HepG2 (cell line): ENCODE data around the gene VWA1. TPM values are rescaled to one million over a fixed set of nuclear protein-coding genes. Genes with fewer than 3 reads are reported as not detected.
A peak's percentile ranks its signal among the peaks of the same experiment; 100 is the strongest.

Source experiments
- ATAC-seq: fragments of 200-7000 bp; cut with Tn5 transposase; 3 replicates; pipeline ENCODE4 v1.9.1; 2020; ENCODE audit warnings: mild to moderate bottlenecking, moderate library complexity
- BruUV-seq: library from RNA; stranded (reverse); fragments of 400-500 nt; replicated peaks from 2 replicates; lab custom pipeline; 2021; lab: Mats Ljungman, UMichigan
- CTCF ChIA-PET: fragments of 300-600 bp; formaldehyde crosslinking; extraction: SDS; loops from one replicate; lab custom pipeline; 2021; ENCODE audit warnings: low total read pairs, inconsistent platforms, low intra/inter-chr PET ratio; lab: Yijun Ruan, JAX
- POLR2A ChIA-PET: fragments of 350-600 bp; sonication (Branson Sonifier 250); formaldehyde crosslinking; loops from one replicate; lab custom pipeline; 2020; ENCODE audit warnings: antibody characterized with exemption, inconsistent platforms; lab: Yijun Ruan, JAX
- DNase-seq: peaks from one replicate; pipeline ENCODE4 v3.0.0-alpha.2; 2015; ENCODE audit warnings: low spot score
- FAIRE-seq: peaks from 3 replicates; lab custom pipeline; 2011; peaks lifted over from hg19 to GRCh38; lab: Jason Lieb, UNC
- H2AFZ ChIP-seq: one replicate; pipeline ENCODE4 v1.6.1; 2011; ENCODE audit warnings: low read length, inconsistent platforms
- H3K27ac ChIP-seq: fragments of 300-600 bp; 3 replicates; pipeline ENCODE4 v1.8.0; 2011; ENCODE audit warnings: mixed run types, mild to moderate bottlenecking, mixed read lengths, low read length, inconsistent platforms; ENCODE audit not compliant: insufficient read depth; ENCODE audit errors: extremely low read length
- H3K27me3 ChIP-seq, 2 experiments: fragments of 200-600 bp in 1 of 2; 2 replicates in 1 of 2; 3 replicates in 1 of 2; pipeline versions ENCODE4 v1.6.0 to v1.8.0; 2011; ENCODE audit warnings: low read length in 2 of 2, mild to moderate bottlenecking in 2 of 2, moderate library complexity in 2 of 2, inconsistent platforms in 1 of 2; ENCODE audit not compliant: insufficient read depth in 2 of 2, control insufficient read depth in 1 of 2
- H3K36me3 ChIP-seq, 2 experiments: fragments of 200-600 bp in 1 of 2; replicated peaks in 1 of 2; 2 replicates in 1 of 2; 3 replicates in 1 of 2; pipeline versions ENCODE4 v1.5.1 to v1.8.0; 2011; ENCODE audit warnings: low read length in 2 of 2, inconsistent platforms in 1 of 2; ENCODE audit not compliant: insufficient read depth in 2 of 2, control insufficient read depth in 1 of 2
- H3K4me1 ChIP-seq: 2 replicates; pipeline ENCODE4 v1.5.1; 2012; ENCODE audit warnings: low read length, inconsistent platforms; ENCODE audit not compliant: insufficient read depth
- H3K4me2 ChIP-seq: 2 replicates; pipeline ENCODE4 v1.6.0; 2011; ENCODE audit warnings: low read depth, low read length, inconsistent platforms
- H3K4me3 ChIP-seq, 3 experiments: fragments of 200-600 bp in 1 of 3; sonication (generic), shearing (Covaris generic) in 1 of 3; replicated peaks in 1 of 3; 2 replicates each; pipeline ENCODE4 v1.5.1; 2011 to 2016; ENCODE audit warnings: low read length in 3 of 3, inconsistent platforms in 2 of 3, low read depth in 2 of 3, mild to moderate bottlenecking in 2 of 3, control low read depth in 1 of 3, mixed read lengths in 1 of 3; ENCODE audit not compliant: insufficient read depth in 1 of 3
- H3K79me2 ChIP-seq: one replicate; pipeline ENCODE4 v1.6.1; 2011; ENCODE audit warnings: low read length, inconsistent platforms; ENCODE audit not compliant: insufficient read depth
- H3K9ac ChIP-seq: 2 replicates; pipeline ENCODE4 v1.6.0; 2011; ENCODE audit warnings: mild to moderate bottlenecking, low read depth, low read length, inconsistent platforms; ENCODE audit not compliant: insufficient read depth
- H3K9me3 ChIP-seq: 2 replicates; pipeline ENCODE4 v1.5.1; 2012; ENCODE audit warnings: mild to moderate bottlenecking, low read length
- H4K20me1 ChIP-seq: 2 replicates; pipeline ENCODE4 v1.6.0; 2011; ENCODE audit warnings: inconsistent platforms, mild to moderate bottlenecking, low read length, moderate library complexity; ENCODE audit not compliant: insufficient read depth
- AGO2 ChIP-seq: fragments of 200-400 bp; formaldehyde crosslinking; optimal IDR thresholded peaks from 2 replicates; pipeline ENCODE3; 2017; ENCODE audit warnings: mild to moderate bottlenecking, low read depth, low read length, moderate library complexity
- RBFOX2 ChIP-seq: fragments of 200-400 bp; formaldehyde crosslinking; IDR thresholded peaks from 2 replicates; pipeline ENCODE4 v1.6.1; 2017; ENCODE audit warnings: low read depth, mild to moderate bottlenecking, low read length
- SETDB1 ChIP-seq: sonication (generic); formaldehyde crosslinking; IDR thresholded peaks from 2 replicates; pipeline ENCODE4 v1.5.1; 2020; ENCODE audit warnings: missing genetic modification reagents, mild to moderate bottlenecking, borderline replicate concordance
- ZFX ChIP-seq: sonication (generic); formaldehyde crosslinking; IDR thresholded peaks from 2 replicates; pipeline ENCODE4 v1.4.0; 2020; ENCODE audit warnings: mild to moderate bottlenecking, low read depth, missing genetic modification reagents, moderate library complexity
- ZNF230 ChIP-seq: sonication (generic); formaldehyde crosslinking; IDR thresholded peaks from 2 replicates; pipeline ENCODE4 v1.4.0; 2020; ENCODE audit warnings: mild to moderate bottlenecking, missing genetic modification reagents
- ZNF382 ChIP-seq: sonication (generic); formaldehyde crosslinking; IDR thresholded peaks from 2 replicates; pipeline ENCODE4 v1.5.0; 2020; ENCODE audit warnings: missing genetic modification reagents, mild to moderate bottlenecking, borderline replicate concordance
- ZNF558 ChIP-seq: sonication (generic); formaldehyde crosslinking; IDR thresholded peaks from 2 replicates; pipeline ENCODE4 v1.9.0; 2022; ENCODE audit warnings: mild to moderate bottlenecking, missing genetic modification reagents, borderline replicate concordance
- WGBS: methylation state at CpG from one replicate; pipeline ENCODE4 v1.1.6; 2017; ENCODE audit warnings: low lambda C conversion rate; 5-methylcytosine and 5-hydroxymethylcytosine counted together
- in situ Hi-C: cut with HindIII; loops from 2 replicates; pipeline ENCODE4 v1.10.0; 2017; ENCODE audit warnings: low pct_unique_long_range_greater_than_20kb; ENCODE audit not compliant: extremely low pct_ligation_motif_present
- intact Hi-C: fragments of 100-400 bp; cut with micrococcal nuclease; formaldehyde crosslinking; loops from one replicate; pipeline ENCODE4 v1.10.0; 2022; ENCODE audit not compliant: unreplicated experiment
- polyA plus RNA-seq, 8 experiments: library from polyadenylated mRNA; depleted of rRNA in 3 of 8; stranded (reverse) in 7 of 8; unstranded in 1 of 8; fragments of >200 nt; fragmentation: Illumina TruSeq in 4 of 8; extraction: Trizol in 4 of 8; gene quantifications; 2 replicates each; pipeline versions ENCODE4 v1.2.1 to v1.2.3, GENCODE V29; 2011 to 2016; ENCODE audit warnings: low read depth in 4 of 8, missing spikeins in 1 of 8, mixed read lengths in 1 of 8; ENCODE audit not compliant: insufficient read depth in 1 of 8
- total RNA-seq, 5 experiments: library from RNA; depleted of rRNA; stranded (reverse); fragments of >200 nt; fragmentation: Illumina TruSeq; extraction: Trizol; gene quantifications; 2 replicates each; pipeline ENCODE4 v1.2.3, GENCODE V29; 2016; ENCODE audit warnings: low read depth in 1 of 5
- TF ChIP-seq, protein P1 (sequence below): sonication (generic); formaldehyde crosslinking; IDR thresholded peaks from 2 replicates; pipeline ENCODE4 v1.5.0; 2020; ENCODE audit warnings: mild to moderate bottlenecking, missing genetic modification reagents
- TF ChIP-seq, protein P2 (sequence below): sonication (generic); formaldehyde crosslinking; IDR thresholded peaks from 2 replicates; pipeline ENCODE4 v1.5.0; 2020; ENCODE audit warnings: missing genetic modification reagents

The VWA1 gene
- total and polyA plus RNA-seq, 2 of the 13 experiments (the other 11 are each of a cell fraction or from before 2014, with no cell fraction given): 40.9 to 57.5 TPM

DNA sequence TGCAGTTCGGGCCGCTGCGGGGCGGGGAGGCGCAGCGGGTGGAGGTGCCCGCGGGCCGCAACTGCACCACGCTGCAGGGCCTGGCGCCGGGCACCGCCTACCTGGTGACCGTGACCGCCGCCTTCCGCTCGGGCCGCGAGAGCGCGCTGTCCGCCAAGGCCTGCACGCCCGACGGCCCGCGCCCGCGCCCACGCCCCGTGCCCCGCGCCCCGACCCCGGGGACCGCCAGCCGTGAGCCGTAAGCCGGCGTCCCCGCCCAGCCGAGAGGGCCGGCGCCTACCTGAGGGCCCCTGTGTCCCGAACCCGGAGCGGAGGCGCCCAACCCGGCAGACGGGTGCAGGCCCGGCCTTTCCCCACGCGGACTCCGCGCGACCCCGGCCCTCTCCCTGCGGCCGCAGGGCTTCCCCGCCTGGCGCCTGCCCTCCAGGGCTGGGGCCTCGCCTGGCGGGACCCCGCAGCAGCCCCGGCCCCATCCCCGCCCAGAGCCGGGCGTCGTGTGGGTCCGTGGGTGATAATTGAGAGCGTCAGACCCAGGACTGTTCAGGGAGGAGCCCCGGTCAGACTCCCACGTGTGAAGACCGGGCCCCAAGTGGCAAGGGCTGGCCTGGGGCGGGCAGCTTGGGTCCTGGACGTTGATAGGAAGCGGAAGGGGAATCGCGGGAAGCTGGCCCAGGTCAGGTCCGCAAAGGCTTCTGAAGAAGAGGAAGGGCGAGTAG, 4.2 kb downstream of the VWA1 start:
- no peak overlapping the region for H3K9ac ChIP-seq
- peaks cover 27% of the 10 kb centered on the region for H3K79me2 ChIP-seq
- no peak for TF ChIP-seq ZFX (CRISPR knock-in tag)
- TF ChIP-seq AGO2: peak; percentile 19
- TF ChIP-seq RBFOX2: peak; percentile 66; the same call in 1 of the 2 replicates
- WGBS: 98% methylated on average over 74 of the region's 82 CpGs
- no peaks in the 10 kb centered on the region for H4K20me1 ChIP-seq
- DNase-seq (no peak), FAIRE-seq (no peak), ATAC-seq (no peak)
- no peak overlapping the region for H3K4me2 ChIP-seq
- H3K27me3 ChIP-seq: no peaks in the 10 kb centered on the region
- ChIA-PET POLR2A (interaction anchor here (1.0 to 5.4 kb wide), 5 partner anchors 8 to 65 kb away, joined by 3 to 76 read pairs (median 15); partner anchors contain the start of genes ANKRD65, AURKAIP1 and MRPL20), CTCF (no interaction called here)
- H3K4me3 ChIP-seq: no peak overlapping the region
- intact Hi-C loops (loop anchor here (5.0 kb wide), 1 partner anchor 32 kb away; the partner anchor contains the start of gene MRPL20), in situ Hi-C loops (loop anchor here (5.0 kb wide), 1 partner anchor 37 kb away; no protein-coding TSS in a partner anchor)
- H3K27ac ChIP-seq: no peak overlapping the region
- no TSS peak for BruUV-seq
- H3K9me3 ChIP-seq: no peaks in the 10 kb centered on the region
- no peak overlapping the region for H2AFZ ChIP-seq
- H3K4me1 ChIP-seq: peaks cover 56% of the 10 kb centered on the region
- H3K36me3 ChIP-seq: peaks cover 0 to 2% of the 10 kb centered on the region in 2 experiments; a peak in 1 of 5 replicates

DNA sequence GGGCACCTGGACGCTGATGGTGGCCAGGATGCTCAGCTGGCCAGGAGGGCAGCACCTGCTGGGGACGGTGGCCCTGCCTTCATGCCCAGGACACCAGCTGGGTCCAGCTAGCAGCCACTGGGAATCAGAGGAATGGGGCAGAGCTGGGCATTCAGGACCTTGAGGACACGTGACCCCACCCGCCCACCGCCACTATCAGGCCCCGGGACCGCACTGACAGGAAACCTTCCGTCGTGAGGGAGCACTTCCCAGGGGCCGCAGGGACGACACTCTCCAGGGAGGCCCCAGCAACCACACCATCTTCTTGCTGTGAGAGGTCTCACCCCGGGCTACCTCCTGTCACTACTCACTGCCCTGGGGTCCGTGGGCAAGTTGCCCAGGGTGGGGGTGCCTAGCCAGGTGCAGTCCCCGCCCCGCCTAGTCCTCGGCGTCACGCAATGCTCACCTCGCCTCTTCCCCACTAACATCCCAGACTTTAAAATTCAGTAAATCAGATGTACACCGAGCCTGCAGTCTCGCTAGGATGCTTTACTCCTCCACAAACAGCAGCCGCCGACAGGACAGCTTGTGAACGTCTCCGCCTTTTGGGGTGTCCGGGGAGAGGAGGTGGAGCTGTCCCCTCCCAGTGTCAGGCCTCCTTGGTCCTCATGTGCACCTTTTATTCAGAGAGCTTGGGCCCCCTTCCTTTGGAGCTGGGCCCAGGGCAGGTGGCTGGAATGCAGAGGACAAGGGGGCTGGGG, 4.9 kb downstream of the VWA1 start:
- Histone ChIP-seq H3K27ac (no peak overlapping the region), H3K9me3 (no peaks in the 10 kb centered on the region), H3K36me3 (peaks cover 0 to 2% of the 10 kb centered on the region in 2 experiments; a peak in 1 of 5 replicates), H3K4me3 (peak overlapping the region in 1 of 3 experiments; percentile 66; a peak in 1 of 6 replicates), H3K4me2 (peak overlapping the region; percentile 75), H3K27me3 (no peaks in the 10 kb centered on the region), H3K9ac (peak overlapping the region; percentile 38; the same call in 1 of the 2 replicates), H3K4me1 (peaks cover 56% of the 10 kb centered on the region), H2AFZ (no peak overlapping the region), H4K20me1 (no peaks in the 10 kb centered on the region), H3K79me2 (peaks cover 22% of the 10 kb centered on the region)
- no peak for FAIRE-seq
- intact Hi-C loops (loop anchor here (5.0 kb wide), 1 partner anchor 33 kb away; the partner anchor contains the start of gene MRPL20), in situ Hi-C loops (no loop called here)
- 84% methylated on average over 17 of the region's 26 CpGs for WGBS
- no peak for ATAC-seq
- DNase-seq: no peak
- POLR2A ChIA-PET: interaction anchor here (1.0 to 5.4 kb wide), 10 partner anchors 9 to 65 kb away, joined by 3 to 76 read pairs (median 8); partner anchors contain the start of genes ANKRD65, AURKAIP1, CCNL2 and MRPL20
- CTCF ChIA-PET: interaction anchor here (0.6 to 1.6 kb wide), 3 partner anchors 10 to 33 kb away, joined by 3 to 10 read pairs (median 3); partner anchors contain the start of gene MRPL20
- TSS peak; percentile 55 for BruUV-seq
- TF ChIP-seq, protein P1, sequence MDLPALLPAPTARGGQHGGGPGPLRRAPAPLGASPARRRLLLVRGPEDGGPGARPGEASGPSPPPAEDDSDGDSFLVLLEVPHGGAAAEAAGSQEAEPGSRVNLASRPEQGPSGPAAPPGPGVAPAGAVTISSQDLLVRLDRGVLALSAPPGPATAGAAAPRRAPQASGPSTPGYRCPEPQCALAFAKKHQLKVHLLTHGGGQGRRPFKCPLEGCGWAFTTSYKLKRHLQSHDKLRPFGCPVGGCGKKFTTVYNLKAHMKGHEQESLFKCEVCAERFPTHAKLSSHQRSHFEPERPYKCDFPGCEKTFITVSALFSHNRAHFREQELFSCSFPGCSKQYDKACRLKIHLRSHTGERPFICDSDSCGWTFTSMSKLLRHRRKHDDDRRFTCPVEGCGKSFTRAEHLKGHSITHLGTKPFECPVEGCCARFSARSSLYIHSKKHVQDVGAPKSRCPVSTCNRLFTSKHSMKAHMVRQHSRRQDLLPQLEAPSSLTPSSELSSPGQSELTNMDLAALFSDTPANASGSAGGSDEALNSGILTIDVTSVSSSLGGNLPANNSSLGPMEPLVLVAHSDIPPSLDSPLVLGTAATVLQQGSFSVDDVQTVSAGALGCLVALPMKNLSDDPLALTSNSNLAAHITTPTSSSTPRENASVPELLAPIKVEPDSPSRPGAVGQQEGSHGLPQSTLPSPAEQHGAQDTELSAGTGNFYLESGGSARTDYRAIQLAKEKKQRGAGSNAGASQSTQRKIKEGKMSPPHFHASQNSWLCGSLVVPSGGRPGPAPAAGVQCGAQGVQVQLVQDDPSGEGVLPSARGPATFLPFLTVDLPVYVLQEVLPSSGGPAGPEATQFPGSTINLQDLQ (CRISPR knock-in tag): peak; percentile 44; the same call in 1 of the 2 replicates
- TF ChIP-seq SETDB1 (0 out of 2 replicates have a peak, but pooled peaks have one; percentile 15), ZNF230 (CRISPR knock-in tag) (no peak), ZNF382 (CRISPR knock-in tag) (no peak), ZNF558 (CRISPR knock-in tag) (peak; percentile 52; the same call in 1 of the 2 replicates)
- TF ChIP-seq, protein P2, sequence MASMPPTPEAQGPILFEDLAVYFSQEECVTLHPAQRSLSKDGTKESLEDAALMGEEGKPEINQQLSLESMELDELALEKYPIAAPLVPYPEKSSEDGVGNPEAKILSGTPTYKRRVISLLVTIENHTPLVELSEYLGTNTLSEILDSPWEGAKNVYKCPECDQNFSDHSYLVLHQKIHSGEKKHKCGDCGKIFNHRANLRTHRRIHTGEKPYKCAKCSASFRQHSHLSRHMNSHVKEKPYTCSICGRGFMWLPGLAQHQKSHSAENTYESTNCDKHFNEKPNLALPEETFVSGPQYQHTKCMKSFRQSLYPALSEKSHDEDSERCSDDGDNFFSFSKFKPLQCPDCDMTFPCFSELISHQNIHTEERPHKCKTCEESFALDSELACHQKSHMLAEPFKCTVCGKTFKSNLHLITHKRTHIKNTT: no peak
